Esophagus squamous epithelium (tissue), 4 donors: Measurements from ENCODE around the gene CPA5.

ENCODE experiments used
- CTCF ChIP-seq, 6 experiments: fragments of 450-650 bp in 4 of 6; fragments of 200-600 bp in 2 of 6; sonication (generic) in 2 of 6; IDR thresholded peaks; one replicate each; pipeline ENCODE4 v1.5.1; 2016 to 2019; ENCODE audit warnings: antibody characterized with exemption in 6 of 6, mild to moderate bottlenecking in 4 of 6, moderate library complexity in 4 of 6
- POLR2A ChIP-seq, 4 donors: fragments of 450-650 bp; IDR thresholded peaks; one replicate each; pipeline ENCODE4 v1.6.1; 2017; ENCODE audit warnings: antibody characterized with exemption in 4 of 4, mild to moderate bottlenecking in 4 of 4, moderate library complexity in 3 of 4

GRCh38 chr7:130298544-130299326, 45.9 kb upstream of the CPA5 start:
- TF ChIP-seq CTCF (IDR thresholded peaks at IDR 0.05) (no peak), POLR2A (IDR thresholded peaks at IDR 0.05) (no peak)
